Measurements from ENCODE around the gene BTG3.

DNA sequence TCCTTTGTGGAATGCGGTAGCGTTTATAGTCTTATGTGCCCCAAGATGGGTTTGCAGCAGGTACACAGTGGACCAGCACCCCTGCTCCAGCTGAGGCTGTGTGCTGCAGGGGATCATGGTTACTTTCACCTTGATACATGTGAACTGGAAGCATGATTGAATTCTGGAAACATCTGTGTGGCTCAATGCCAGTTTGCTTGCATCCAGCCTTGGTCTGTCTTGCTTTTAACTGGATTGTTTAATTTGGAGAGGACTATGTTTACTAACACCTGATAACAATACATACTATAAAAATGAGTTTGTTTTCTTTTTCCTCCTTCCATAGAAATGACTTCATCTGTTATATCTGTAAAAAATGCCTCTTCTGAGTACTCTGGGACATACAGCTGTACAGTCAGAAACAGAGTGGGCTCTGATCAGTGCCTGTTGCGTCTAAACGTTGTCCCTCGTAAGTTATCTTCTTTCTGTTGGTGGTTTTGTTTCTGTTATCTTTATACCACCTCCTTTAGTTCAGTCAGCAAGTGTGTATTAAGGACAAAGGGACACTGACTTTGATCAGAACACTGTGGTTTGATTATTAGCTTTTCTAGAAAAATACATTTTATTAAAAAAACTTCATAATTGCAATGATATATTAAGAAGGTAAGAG lies 52.2 kb downstream of the BTG3 start:
- TF ChIP-seq POLR2A (IDR thresholded peaks at IDR 0.05; ENCODE audit: low read depth, low read length) (no peak), PAX5 (IDR thresholded peaks at IDR 0.05; ENCODE audit: borderline replicate concordance, low read depth, low read length) (no peak), EZH2 (IDR thresholded peaks at IDR 0.05; ENCODE audit: borderline replicate concordance, control insufficient read depth, low read depth, low read length) (no peak), RAD21 (IDR thresholded peaks at IDR 0.05; ENCODE audit: insufficient read depth, low read depth, low read length) (no peak), CREB1 (IDR thresholded peaks at IDR 0.05; ENCODE audit: low read depth) (no peak), BMI1 (IDR thresholded peaks at IDR 0.05; ENCODE audit: borderline replicate concordance) (no peak), BCL11A (IDR thresholded peaks at IDR 0.05; ENCODE audit: low read depth, low read length) (no peak)
- TF ChIP-seq, protein P1, sequence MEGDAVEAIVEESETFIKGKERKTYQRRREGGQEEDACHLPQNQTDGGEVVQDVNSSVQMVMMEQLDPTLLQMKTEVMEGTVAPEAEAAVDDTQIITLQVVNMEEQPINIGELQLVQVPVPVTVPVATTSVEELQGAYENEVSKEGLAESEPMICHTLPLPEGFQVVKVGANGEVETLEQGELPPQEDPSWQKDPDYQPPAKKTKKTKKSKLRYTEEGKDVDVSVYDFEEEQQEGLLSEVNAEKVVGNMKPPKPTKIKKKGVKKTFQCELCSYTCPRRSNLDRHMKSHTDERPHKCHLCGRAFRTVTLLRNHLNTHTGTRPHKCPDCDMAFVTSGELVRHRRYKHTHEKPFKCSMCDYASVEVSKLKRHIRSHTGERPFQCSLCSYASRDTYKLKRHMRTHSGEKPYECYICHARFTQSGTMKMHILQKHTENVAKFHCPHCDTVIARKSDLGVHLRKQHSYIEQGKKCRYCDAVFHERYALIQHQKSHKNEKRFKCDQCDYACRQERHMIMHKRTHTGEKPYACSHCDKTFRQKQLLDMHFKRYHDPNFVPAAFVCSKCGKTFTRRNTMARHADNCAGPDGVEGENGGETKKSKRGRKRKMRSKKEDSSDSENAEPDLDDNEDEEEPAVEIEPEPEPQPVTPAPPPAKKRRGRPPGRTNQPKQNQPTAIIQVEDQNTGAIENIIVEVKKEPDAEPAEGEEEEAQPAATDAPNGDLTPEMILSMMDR (IDR thresholded peaks at IDR 0.05 in 2 of 3, conservative IDR thresholded peaks at IDR 0.05 in 1 of 3; ENCODE audit: control insufficient read depth in 2 of 3, extremely low read depth in 1 of 3, insufficient read depth in 1 of 3, low read depth in 3 of 3, low read length in 3 of 3) = no peak
- TF ChIP-seq, protein P2, sequence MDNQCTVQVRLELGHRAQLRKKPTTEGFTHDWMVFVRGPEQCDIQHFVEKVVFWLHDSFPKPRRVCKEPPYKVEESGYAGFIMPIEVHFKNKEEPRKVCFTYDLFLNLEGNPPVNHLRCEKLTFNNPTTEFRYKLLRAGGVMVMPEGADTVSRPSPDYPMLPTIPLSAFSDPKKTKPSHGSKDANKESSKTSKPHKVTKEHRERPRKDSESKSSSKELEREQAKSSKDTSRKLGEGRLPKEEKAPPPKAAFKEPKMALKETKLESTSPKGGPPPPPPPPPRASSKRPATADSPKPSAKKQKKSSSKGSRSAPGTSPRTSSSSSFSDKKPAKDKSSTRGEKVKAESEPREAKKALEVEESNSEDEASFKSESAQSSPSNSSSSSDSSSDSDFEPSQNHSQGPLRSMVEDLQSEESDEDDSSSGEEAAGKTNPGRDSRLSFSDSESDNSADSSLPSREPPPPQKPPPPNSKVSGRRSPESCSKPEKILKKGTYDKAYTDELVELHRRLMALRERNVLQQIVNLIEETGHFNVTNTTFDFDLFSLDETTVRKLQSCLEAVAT (IDR thresholded peaks at IDR 0.05) = no peak

Data from GM12878 (cell line).